Pancreas (tissue), 10 donors: ENCODE data around the gene CASZ1. TPM values are rescaled to one million over a fixed set of nuclear protein-coding genes. Genes with fewer than 3 reads are reported as not detected.

Experiments
- ATAC-seq, 4 donors: fragments of 200-7000 bp; cut with Tn5 transposase; one replicate each; pipeline versions ENCODE4 v1.8.0 to v1.9.1; 2020; ENCODE audit warnings: mild to moderate bottlenecking in 4 of 4, moderate library complexity in 4 of 4
- DNase-seq, 6 donors: peaks; one replicate each; pipeline ENCODE4 v3.0.0-alpha.2; 2020
- FAIRE-seq: peaks from 2 replicates; lab custom pipeline; 2012; peaks lifted over from hg19 to GRCh38; lab: Jason Lieb, UNC
- H3K27ac ChIP-seq, 4 donors: fragments of 200-600 bp; sonication (generic); 1 replicate in 3 of 4; 2 replicates in 1 of 4; pipeline versions ENCODE4 v1.5.0 to v1.8.0; 2020
- H3K27me3 ChIP-seq, 4 donors: fragments of 200-600 bp; one replicate each; pipeline ENCODE4 v1.8.0; 2021
- H3K36me3 ChIP-seq, 3 donors: fragments of 200-600 bp; sonication (generic) in 1 of 3; one replicate each; pipeline versions ENCODE4 v1.5.0 to v1.8.0; 2020 to 2021
- H3K4me1 ChIP-seq, 3 donors: fragments of 200-600 bp; one replicate each; pipeline ENCODE4 v1.8.0; 2021
- H3K4me3 ChIP-seq, 4 donors: fragments of 200-600 bp; sonication (generic) in 2 of 4; one replicate each; pipeline versions ENCODE4 v1.5.0 to v1.8.0; 2020 to 2021
- H3K9me3 ChIP-seq, 4 donors: fragments of 200-600 bp; one replicate each; pipeline ENCODE4 v1.8.0; 2021
- WGBS, 2 donors: extraction: QIAGEN DNeasy Blood & Tissue Kit; methylation state at CpG; one replicate each; pipeline ENCODE4 v1.1.7; 2013; 5-methylcytosine and 5-hydroxymethylcytosine counted together
- intact Hi-C, 3 donors: fragments of 100-400 bp; cut with DNase I; formaldehyde crosslinking; loops; one replicate each; pipeline versions ENCODE4 v1.11.1 to v1.14.2; 2022
- polyA plus RNA-seq, 2 donors: library from polyadenylated mRNA; stranded (reverse); fragments of 200-250 nt; gene quantifications; one replicate each; pipeline ENCODE4 v1.2.3, GENCODE V29; 2013
- total RNA-seq, 6 donors: library from RNA; stranded (reverse); fragmentation: NEBNext Ultra II Directional in 4 of 6; extraction: Animal tissue kit (Norgen Biotek cat#: 25700) in 4 of 6; gene quantifications; one replicate each; pipeline versions ENCODE4 v1.2.1 to v1.2.4, GENCODE V29; 2021 to 2023
- TF ChIP-seq, protein P1 (sequence below), 4 donors: fragments of 200-600 bp; sonication (generic) in 3 of 4; IDR thresholded peaks; one replicate each; pipeline versions ENCODE4 v1.5.0 to v1.8.0; 2021; ENCODE audit warnings: antibody characterized with exemption in 4 of 4
- donor health status: healthy with polysubstance abuse.
- donor health status: DM: no; HTN: no; CAD: no; lungs with moderate emphysema.
- donor health status: DM: no; HTN: no; CAD: no.
- donor health status: control.
- donor health status: control.
- donor health status: Bipolar disorder and iron deficiency.
- donor health status: DM: yes; HTN: yes; CAD: no.
- donor health status: DM: no; HTN: no; CAD: no.
- donor health status: DM: no; HTN: no; CAD: no.
- donor health status: DM: yes; HTN: yes; CAD: no.

CASZ1 gene
- total and polyA plus RNA-seq, 8 donors: 6.7 to 18.9 (median 13.8) TPM

DNA sequence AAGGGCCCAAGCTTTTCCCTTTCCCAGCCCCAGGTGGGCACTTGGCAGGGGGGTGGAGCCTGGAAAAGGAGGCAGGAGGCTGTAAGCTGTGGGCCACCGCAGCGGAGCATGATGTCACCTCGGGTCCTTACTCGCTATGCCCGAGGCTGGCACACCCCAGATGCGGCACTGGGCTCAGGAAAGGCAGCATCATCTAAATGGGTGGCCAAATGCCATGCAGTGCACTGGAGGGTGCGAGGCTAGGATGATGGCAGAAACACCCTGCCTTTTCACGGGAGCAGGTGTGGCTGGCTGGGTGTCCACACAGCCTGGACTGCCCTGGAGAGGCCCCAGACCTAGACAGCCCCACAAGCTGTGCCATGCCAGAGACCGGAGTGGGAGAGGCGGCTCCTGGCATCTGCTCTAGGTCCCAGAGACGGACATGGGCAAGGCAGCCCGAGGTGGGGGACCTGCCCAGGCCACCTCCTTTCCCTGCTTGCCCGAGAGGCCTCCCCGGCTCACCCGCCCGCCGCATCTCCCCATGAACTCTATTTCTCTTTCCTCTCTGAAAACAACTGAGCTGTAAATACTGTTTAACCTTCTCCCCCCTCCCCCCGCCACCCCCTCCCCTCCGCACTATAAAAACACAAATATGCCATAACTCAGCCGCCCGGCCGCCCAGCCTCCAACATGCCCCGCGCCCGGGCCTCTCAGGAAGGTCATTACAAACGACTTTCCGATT, 124.7 kb downstream of the CASZ1 start:
- peak in 1 of 4 donors; percentile 2 for ATAC-seq
- Histone ChIP-seq H3K27ac (no peak overlapping the region), H3K27me3 (no peaks in the 10 kb centered on the region), H3K9me3 (no peaks in the 10 kb centered on the region), H3K4me3 (no peak overlapping the region), H3K4me1 (peaks cover 0 to 6% (median 0%) of the 10 kb centered on the region in 3 donors), H3K36me3 (no peaks in the 10 kb centered on the region)
- TF ChIP-seq, protein P1, sequence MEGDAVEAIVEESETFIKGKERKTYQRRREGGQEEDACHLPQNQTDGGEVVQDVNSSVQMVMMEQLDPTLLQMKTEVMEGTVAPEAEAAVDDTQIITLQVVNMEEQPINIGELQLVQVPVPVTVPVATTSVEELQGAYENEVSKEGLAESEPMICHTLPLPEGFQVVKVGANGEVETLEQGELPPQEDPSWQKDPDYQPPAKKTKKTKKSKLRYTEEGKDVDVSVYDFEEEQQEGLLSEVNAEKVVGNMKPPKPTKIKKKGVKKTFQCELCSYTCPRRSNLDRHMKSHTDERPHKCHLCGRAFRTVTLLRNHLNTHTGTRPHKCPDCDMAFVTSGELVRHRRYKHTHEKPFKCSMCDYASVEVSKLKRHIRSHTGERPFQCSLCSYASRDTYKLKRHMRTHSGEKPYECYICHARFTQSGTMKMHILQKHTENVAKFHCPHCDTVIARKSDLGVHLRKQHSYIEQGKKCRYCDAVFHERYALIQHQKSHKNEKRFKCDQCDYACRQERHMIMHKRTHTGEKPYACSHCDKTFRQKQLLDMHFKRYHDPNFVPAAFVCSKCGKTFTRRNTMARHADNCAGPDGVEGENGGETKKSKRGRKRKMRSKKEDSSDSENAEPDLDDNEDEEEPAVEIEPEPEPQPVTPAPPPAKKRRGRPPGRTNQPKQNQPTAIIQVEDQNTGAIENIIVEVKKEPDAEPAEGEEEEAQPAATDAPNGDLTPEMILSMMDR (IDR thresholded peaks at IDR 0.05): no peak
- FAIRE-seq: no peak
- WGBS, 2 donors: 75 to 83% methylated on average over 27 of the region's 27 CpGs
- intact Hi-C loops: no loop called here
- DNase-seq: no peak

DNA sequence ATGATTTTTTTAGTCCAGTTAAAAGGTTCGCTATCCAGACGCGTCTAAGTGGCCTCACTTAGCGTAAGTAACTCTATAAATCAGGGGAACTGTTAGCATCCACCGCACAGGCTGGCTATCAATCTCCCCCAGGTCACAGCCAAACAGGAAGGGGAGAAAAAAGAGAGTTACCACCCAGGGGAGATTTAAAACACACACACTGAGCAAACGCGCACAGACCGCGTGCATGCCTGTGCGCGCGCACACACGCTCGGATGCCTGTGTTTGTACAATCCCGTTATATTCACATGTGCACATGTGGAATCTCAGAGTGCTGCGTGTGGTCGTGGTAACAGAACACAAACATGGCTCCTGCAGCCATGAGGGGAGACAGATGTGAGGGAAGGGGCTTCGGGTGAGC, 125.4 kb downstream of the CASZ1 start:
- H3K9me3 ChIP-seq: no peaks in the 10 kb centered on the region
- TF ChIP-seq, protein P1 (IDR thresholded peaks at IDR 0.05): no peak
- no peaks in the 10 kb centered on the region for H3K36me3 ChIP-seq
- intact Hi-C loops: no loop called here
- H3K4me1 ChIP-seq: peaks cover 0 to 6% (median 4%) of the 10 kb centered on the region in 3 donors
- ATAC-seq (no peak), DNase-seq (no peak), FAIRE-seq (no peak)
- no peak overlapping the region for H3K4me3 ChIP-seq
- WGBS, 2 donors: 82 to 91% methylated on average over 18 of the region's 18 CpGs
- H3K27me3 ChIP-seq: no peaks in the 10 kb centered on the region
- H3K27ac ChIP-seq: no peak overlapping the region

DNA sequence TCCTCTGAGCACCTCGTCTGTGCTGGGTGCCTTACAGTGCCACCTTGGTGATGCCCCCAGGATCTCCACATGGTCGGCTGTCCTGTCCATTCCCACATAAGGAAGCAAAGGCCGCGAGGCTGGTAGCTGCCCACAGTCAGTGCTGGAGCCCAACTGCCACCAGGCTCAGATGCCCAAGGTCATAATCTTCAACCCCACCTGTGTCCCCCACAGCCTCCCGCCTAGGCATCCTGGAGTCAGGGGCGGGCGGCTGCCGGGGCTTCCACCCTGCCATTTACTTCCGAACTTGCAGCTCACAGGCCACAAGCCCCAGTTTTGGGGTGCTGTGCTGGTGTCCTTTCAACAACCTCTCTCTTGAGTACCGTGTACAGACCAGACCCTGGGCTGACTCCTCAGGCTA, 126.3 kb downstream of the CASZ1 start:
- ATAC-seq (no peak), FAIRE-seq (no peak), DNase-seq (no peak)
- WGBS, 2 donors: 88 to 90% methylated on average over 10 of the region's 10 CpGs
- no peak overlapping the region for H3K27ac ChIP-seq
- H3K4me3 ChIP-seq: no peak overlapping the region
- intact Hi-C loops: no loop called here
- H3K36me3 ChIP-seq: no peaks in the 10 kb centered on the region
- H3K9me3 ChIP-seq: no peaks in the 10 kb centered on the region
- peaks cover 0 to 6% (median 5%) of the 10 kb centered on the region in 3 donors for H3K4me1 ChIP-seq
- TF ChIP-seq, protein P1 (IDR thresholded peaks at IDR 0.05): no peak
- H3K27me3 ChIP-seq: no peaks in the 10 kb centered on the region

DNA sequence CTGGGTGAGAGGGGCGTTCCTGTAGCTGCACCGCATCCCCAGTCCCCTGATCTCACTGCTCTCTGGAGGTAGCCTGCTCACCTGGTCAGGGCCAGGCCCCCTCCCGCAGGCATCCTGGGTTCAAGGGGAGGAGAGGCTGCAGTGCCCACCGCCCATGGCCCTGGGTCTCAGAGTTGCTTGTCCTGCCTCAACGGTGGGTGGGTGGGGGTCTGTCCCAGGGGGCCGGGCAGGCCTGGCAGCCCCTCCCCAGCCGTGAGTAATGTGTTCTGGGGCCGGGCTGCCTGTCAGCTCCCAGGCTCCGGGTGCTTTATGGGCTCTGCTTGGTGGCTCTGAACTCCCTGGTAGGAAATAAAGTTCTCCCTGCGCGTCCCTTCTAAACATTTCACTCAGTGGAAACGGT, 126.9 kb downstream of the CASZ1 start:
- intact Hi-C loops: no loop called here
- TF ChIP-seq, protein P1 (IDR thresholded peaks at IDR 0.05): no peak
- no peak for FAIRE-seq

More for the DNA sequence above, 126.9 kb downstream of the CASZ1 start:
- H3K27ac ChIP-seq: no peak overlapping the region
- H3K27me3 ChIP-seq: no peaks in the 10 kb centered on the region
- no peak for ATAC-seq
- 84 to 86% methylated on average over 11 to 12 of the region's 12 CpGs for WGBS, 2 donors
- H3K4me1 ChIP-seq: peaks cover 0 to 5% (median 1%) of the 10 kb centered on the region in 3 donors
- no peaks in the 10 kb centered on the region for H3K36me3 ChIP-seq
- no peaks in the 10 kb centered on the region for H3K9me3 ChIP-seq
- no peak for DNase-seq
- H3K4me3 ChIP-seq: no peak overlapping the region
